GM19463 (cell line): ENCODE results near the gene LTC4S.
"Not testable (repeated sequence)": the region's sequence is repeated elsewhere in the genome, so short reads cannot be mapped to it uniquely, and the experiment has no call there.

ENCODE experiments used
- ATAC-seq: cut with Tn5 transposase; IDR thresholded peaks from one replicate; pipeline ENCODE4 v1.9.1; 2021; ENCODE audit warnings: mild to moderate bottlenecking, moderate library complexity; ENCODE audit not compliant: unreplicated experiment

Gene LTC4S

DNA sequence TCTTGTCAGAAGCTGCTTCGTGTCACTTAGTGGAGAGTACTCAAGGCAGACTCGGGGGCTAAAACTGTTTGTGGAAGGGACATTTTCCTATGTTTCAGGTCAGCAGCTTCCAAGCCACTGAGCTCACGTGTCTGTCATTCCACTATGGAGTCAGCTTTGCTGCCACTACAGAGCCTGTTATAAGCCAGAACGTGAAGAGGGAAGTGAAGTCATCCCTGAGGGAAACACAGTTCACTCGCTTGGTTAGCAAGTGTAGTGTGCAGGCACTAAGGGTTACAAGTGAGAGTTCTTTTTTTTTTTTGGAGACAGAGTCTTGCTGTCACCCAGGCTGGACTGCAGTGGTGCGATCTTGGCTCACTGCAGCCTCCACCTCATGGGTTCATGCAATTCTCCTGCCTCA is 24.5 kb upstream of the LTC4S start:
- ATAC-seq, result no peak

DNA sequence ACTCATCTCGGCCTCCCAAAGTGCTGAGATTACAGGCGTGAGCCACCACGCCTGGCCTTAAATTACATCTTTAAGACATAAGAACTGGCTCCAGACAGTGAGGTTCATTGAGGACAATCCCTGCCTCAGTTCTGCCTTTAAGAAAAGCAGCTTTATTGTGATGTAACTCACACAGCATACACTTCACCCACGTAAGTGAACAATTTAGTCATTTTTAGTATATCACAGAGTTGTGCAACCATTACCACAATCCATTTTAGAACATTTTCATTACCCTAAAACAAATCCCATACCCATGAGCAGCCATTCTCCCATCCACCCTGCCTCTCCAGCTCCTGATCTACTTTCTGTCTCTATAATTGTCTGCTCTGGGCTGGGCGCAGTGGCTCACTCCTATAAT is 24.0 kb upstream of the LTC4S start:
- no peak for ATAC-seq

DNA sequence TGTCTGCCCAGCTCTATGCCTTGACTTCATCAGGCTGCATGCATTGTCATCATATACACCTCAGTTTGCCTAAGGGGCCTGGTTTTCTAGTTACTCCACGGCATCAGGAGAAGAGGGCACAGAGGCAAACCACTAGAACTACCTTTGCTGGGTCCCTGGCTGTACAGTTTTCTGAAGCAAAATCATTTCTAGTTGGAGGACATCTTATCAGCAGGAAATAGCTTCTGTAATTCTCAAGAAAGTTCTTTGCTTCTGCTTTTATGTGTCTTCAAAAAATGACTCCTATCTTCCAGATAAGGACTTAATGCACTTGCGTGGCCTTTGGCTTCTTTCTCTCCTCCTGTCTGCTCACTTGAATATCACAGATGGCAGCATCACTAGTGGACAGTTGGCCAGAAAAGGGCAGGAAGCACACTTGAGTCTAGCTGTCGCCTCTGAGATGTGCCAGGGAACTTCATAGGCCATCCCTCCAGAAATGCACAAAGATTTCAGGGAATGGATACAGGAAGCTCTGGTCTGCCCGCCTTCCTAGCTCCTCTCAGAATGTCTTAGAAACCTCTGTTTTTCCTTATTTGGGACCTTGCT is 22.4 kb upstream of the LTC4S start:
- no peak for ATAC-seq

DNA sequence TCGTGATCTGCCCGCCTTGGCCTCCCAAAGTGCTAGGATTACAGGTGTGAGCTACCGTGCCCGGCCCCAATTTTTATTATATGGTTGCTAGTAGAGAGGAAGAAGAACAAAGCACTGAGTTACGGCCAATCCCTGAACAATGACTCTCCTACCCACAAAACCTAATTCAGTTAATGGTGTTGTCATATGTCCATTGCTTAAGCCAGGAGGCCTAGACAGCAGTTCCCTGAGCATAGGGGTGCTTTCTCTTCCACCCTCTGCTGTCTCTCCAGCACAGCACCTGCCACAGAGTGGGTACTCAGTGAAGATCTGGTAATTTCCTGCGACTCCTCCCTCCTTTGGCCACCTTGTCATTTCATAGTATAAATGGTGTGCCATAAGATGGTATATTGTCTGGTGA is 21.4 kb upstream of the LTC4S start:
- ATAC-seq, result no peak

DNA sequence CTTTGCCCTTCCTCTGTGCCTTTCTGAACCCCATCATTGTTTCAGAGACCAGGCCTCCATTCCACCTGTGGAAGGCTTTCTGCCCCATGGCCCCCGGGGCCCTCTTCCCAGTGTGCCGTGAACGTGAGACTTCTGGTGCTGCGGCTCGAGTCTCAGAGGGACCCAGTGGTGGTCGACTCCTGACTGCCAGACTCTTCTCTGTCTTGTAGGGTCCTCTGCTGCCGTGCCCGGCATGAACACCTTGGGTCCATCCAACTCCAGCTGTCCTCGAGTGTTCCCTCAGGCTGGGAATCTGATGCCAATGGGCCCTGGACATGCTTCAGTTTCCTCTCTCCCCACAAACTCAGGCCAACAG is 20.1 kb upstream of the LTC4S start:
- ATAC-seq, result no peak

DNA sequence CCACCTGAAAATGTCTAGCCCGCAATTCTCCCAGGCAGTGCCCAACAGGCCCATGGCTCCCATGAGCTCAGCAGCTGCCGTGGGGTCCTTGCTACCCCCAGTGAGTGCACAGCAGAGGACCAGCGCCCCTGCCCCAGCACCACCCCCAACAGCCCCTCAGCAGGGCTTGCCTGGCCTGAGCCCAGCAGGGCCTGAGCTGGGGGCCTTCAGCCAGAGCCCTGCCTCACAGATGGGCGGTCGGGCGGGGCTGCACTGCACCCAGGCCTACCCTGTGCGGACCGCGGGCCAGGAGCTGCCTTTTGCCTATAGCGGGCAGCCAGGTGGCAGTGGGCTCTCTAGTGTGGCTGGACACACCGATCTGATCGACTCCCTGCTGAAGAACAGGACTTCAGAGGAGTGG is 19.3 kb upstream of the LTC4S start:
- no peak for ATAC-seq

DNA sequence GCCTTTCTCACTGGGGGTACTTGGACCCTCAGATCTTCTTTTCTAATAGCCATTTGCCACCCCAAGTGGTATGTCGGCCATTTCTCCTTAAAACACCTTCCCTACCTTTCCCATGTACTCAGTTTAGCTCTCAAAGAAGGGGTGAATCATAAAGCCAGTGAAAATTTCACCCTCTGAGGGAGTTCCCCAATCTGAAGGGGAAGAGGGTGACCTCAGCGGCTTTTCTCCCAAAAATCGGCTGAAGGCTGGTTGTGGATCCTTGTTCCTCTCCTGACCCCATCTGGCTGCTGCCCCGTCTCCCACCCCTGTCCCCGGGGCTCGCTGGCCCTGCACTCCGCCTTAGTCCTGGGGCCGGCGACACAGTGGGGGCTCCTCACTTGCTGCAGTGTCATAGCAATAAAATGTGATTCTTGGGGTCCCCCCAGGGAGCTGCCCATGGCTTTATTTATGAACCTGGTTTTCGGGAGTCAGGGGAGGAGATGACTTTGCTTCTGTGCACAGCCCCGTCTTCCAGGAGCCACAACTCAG is 17.3 kb upstream of the LTC4S start:
- ATAC-seq, result no peak

DNA sequence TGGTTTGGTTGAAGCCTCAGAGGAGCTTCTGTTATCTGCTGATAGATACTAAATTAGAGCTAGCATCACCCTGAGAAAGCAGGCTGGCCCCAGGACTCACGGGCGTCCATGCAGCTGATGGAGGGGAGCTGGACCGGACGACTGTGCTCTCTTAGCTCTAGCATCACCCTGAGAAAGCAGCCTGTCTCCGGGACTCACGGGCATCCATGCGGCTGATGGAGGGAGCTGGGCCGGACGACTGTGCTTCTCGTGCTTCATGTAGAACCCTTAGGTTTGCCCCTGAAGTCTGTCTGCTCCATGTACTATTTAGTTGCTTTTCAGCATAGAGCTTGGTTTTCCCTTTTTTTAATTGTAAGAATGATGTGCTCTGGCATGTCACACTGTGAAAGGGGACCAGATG is 16.3 kb upstream of the LTC4S start:
- no peak for ATAC-seq

DNA sequence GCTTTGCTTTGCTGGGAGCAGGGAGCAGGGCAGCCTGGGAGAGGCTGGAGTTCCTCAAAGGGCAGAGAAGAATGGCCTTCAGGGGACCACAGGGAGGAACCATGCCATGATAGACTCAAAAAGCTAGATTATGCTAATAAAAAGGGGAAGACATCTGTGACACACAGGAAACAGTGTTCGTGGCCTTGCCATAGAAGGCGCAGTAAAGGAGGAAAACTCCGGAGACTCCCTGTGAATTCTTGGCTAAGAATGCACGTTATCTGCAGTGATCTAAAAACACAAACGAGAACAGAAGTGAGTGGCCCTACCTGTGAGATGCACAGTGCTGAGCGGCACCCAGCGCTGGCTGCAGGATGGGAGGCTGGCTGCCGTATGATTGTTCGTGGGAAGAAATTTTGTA is 15.9 kb upstream of the LTC4S start:
- no peak for ATAC-seq

DNA sequence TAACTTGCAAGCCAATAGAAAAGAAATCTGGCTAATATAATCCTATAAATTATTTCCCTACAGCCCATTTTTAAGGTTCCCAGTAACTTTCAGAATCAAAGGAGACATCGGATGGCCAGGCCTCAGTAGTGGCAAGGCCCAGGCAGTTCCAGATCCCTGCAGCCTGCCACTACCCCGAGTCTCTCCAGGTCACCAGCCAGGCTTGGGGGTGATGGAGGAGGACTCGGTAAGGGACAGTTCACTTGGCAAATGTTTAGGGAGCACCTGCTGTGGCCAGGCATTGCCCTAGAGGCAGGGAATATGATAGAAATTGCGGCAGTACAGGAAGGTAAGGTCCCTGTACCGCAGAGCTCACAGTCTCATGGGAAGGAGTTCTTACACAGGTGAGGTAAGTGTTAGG is 15.2 kb upstream of the LTC4S start:
- no peak for ATAC-seq

DNA sequence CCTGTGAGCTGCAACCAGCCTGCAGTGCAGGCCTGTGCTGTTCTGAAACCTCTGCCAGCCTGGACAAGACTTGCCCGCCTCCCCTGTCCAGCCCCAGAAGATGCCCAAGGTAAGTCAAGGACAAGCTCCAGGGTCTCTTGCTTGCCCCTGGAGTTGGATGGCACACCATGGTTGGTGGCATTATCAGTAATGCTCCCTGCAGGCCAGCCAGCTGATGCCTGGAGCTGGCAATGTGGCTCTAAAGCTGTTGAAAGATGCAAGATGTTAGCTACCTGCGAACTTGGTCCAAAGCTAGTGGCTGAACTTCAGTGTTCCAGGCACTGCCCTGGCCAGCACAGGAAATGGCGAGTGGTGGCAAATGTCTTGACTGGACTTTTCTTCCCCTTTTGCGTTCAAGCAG is 14.0 kb upstream of the LTC4S start:
- ATAC-seq, result no peak

DNA sequence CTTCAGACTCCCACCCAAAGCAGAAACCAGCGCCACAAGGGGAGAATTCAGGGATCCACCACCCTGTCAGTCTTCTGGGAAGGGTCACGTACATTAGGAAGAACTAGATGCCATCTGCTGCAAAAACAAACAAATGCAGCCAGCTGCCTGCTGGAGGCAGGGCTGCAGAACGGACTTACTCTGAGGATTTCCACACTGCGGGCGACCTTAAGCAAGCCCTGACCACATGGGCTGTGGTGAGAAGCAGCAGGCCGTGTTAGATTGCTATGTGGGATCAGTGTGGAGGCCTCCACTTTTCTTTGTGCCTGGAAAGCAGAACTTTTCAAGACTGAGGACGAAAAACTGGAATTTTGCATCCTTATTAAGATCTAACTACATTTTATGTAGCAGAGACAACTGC is 13.4 kb upstream of the LTC4S start:
- ATAC-seq, result no peak

DNA sequence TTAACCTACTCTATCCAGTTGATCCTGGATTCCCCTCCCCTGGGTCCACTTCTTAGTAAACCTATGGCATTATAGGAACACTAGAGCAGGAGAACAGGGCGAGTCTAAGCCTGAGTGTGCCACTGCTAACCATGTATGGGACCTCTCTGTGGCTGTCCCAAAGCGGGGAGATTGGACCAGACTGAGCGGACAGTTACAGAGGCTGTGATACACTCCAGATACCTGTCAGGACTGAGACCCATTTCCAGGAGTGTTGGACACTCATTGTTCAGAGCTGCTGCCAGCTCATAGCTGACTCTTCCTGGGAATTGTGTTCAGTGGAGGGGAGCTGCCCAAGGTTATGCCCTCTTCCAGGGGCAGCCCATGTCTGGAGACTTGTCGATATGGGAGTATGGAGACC is 11.9 kb upstream of the LTC4S start:
- ATAC-seq, result no peak

DNA sequence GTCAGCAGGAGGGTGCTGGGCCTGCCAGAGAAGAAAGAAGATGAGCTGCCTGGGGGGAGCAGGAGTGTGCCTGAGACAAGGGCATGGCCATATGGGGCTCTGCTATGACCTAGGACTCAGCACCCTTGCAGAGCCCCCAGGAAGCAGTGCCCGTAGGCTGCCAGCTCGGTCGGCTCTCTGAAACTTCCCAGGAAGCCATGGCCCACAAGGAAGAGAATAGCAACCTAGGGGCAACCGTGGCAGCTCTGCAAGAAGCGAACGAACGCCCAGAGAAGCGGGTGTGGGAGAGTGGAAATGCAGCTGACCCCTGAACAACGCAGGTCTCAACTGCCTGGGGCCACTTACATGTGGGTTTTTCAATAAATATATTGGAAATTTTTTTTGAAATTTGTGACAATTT is 10.7 kb upstream of the LTC4S start:
- ATAC-seq, result no peak

DNA sequence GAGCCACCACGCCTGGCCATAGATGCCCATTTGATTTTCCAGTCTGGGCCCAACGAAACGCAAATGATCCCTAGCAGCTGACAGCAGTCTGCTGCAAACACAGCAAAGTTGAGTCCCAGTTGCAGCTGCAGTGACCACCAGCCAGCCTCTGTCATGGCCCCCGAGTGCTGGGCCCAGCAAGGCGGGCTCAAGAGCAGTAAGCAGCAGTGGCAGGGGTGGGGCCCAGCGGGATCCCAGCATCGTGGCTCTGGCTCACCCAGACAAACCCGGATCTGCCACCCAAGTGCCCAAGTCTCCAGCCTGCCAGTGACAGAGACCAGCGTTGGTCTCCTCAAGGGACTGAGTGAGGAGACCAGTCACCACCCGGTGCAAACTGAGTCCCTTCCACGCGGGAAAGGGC is 6.9 kb upstream of the LTC4S start:
- no peak for ATAC-seq

DNA sequence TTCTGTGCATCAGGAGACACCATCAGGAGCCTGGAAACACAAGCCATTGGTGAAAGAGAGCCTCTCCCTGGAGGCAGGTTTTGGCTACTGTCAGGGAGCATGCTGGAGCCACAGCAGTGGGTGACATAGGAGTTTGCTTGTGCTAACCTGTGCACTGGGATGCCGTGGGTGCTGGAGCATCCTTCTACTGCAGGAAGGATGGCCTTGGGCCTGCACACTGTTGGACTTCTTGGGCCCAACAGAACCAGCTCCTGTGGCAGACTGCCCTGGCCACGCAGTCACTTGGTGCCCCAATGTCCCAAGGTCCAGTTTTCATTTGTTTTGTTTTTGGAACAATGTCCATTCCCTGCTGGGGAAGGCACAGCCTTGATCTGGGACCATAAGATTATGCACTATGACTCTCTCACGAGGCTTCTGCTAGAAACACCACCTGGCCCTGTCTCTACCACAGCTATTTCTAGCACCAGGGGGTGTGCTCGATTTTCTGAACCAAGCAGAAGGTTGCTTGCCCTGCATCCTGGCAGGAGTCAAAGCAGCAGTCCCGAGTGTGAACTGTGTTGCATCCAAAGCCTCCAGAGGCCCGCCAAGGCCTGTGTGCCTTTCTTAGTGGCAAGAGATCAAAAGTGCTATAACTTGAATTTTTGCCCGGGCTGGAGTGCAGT is 5.5 kb upstream of the LTC4S start:
- ATAC-seq, result no peak

DNA sequence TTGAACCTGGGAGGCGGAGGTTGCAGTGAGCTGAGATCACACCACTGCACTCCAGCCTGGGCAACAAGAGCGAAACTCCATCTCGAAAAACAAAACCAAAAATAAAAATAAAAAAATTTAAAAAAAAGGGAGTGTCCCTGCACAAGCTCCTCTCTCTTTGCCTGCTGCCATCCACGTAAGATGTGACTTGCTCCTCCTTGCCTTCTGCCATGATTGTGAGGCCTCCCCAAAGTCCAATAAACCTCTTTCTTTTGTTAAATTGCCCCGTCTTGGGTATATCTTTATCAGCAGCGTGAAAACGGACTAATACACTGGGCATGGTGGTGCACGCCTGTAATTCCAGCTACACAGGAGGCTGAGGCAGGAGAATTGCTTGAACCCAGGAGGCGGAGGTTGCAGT is 4.5 kb upstream of the LTC4S start:
- ATAC-seq, result not testable (repeated sequence)

DNA sequence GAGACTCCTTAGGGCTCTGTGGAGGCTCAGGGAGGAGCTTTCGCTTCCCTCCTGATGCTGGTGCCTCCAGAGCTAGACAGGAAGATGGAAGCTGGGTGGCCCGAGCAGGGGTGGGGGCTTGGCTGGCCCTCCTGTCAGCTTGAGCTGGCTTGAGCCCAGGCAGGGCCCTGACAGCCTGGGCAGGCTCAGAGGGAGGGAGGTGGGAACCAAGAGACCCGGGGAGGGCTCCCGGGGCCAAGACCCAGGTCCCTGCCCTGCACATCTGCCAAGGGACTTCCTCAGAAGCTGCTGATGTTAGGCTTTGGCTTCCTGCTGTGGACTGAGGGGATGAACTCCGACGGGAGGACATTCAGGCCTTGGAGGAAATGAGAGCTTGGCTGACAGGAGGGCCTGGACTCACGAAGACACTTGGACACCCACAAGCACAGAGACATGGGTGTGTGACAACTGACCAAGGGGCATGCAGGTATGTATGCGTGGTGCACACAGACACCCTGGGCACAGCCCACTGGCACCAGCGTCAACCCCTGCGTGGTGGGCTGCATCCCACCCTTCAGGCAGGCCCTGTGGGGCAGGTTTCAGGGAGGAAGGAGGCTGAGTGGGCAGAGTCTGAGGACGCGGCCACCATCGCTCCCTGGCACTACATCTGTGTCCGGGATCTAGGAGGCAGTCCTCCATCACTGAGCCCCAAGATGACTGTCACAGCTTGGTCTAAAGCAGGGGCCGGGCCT is 1.7 kb upstream of the LTC4S start:
- ATAC-seq, result no peak

DNA sequence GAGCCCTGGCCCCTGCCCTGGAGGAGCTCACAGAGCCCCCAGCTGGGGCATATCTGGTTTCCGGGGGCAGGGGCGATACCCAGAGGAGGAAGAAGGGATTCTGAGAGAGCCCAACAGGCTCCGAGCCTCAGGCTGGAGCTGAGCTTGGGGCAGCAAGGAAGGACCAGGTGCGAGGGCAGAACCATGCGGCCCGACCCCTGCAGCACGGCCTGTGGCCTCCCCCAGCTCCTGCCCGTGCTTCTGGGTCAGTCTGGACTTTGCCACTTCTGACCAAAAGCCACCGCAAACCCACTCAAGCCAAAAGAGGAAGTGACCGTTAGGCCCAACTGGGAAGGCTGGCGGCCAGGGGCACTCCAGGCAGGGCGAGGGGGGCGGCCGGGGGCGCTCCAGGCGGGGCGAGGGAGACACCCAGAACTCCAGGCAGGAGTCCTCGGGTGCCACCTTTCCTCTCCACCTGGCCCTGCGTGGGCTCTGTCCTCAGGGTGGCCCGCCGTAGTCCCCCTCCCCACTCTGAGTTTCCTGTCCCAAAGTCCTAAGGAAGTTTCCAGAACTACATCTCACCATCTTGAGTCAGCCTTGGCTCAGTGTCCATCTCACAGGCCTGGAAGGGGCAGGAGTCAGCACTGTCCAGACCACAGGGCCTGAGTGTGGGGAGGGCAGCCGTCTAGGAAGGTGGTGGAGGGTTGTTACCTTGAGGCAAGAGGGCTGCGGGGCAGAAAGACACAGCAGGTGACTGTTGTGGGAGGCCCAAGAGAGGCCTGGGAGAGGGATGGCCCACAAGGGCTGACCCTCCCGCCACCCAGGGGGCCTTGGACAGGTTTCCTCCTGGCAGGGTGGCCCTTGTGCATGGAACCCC is 946 bp upstream of the LTC4S start:
- no peak for ATAC-seq

DNA sequence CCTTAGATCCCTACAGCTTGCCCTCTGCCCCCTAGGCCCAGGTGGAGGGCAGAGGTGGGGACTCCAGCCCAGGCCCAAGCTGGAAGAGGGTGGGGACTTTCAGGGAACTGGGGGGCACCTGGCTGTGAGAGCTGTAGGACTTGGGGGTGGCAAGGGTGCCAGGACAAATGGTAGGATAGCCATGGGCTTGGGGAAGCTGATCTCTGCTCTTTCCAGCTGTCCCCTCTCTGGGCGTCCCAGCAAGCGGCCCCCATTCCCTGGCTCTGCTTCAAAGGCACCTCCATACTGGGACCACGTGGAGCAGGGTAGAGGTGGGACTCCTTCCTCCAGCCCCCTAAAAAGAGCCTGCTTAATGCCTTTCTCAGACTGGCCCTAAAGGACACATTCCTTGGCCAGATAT is 385 bp downstream of the LTC4S start:
- ATAC-seq, result no peak

DNA sequence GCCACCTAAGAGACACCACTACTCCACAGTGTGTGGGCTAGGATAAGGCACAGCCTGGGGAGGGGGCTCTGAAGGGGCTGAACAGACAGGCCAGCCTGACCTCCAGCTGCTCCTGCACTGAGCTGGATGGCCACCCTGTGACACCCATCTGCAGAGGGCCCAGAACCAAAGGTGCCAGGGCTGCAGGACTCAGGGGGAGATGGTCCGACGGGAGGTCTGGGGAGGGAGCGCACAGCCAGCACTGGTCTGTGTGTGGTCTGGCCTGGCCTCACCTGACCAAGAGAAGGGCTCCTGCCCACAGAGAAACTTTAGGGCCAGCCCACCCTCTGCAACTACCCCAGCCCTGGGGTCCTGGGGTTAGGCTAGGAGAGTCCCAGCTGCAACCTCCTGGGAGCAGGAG is 789 bp downstream of the LTC4S start:
- ATAC-seq, result no peak
